Lower leg skin (tissue), 3 donors: ENCODE results near the gene GPC5.

Experiments
- CTCF ChIP-seq, 3 donors: fragments of 450-650 bp; IDR thresholded peaks; one replicate each; pipeline ENCODE4 v1.5.1; 2016; ENCODE audit warnings: antibody characterized with exemption in 3 of 3, mild to moderate bottlenecking in 3 of 3, moderate library complexity in 2 of 3
- POLR2A ChIP-seq, 2 donors: fragments of 450-650 bp; IDR thresholded peaks; one replicate each; pipeline ENCODE4 v1.6.1; 2016 to 2017; ENCODE audit warnings: antibody characterized with exemption in 2 of 2, mild to moderate bottlenecking in 1 of 2, moderate library complexity in 1 of 2

DNA sequence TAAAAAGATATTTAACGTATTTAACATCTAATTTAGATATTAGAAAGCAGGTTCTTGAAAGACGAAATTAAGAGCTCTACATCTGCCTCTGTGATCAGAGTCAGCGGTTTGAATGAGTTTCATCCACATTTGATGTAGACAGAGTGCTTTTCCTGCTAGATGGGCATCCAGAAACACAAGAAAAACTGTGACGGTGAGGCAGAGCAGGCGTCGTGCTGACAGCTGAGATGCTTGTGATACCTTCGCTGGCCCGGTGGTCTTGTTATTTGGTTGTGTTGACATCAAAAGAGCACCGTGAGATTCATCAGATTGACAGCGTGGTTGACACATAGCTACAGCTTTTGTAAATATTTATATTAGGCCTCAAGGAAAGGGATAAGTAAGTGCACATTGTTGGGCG, 399.1 kb downstream of the GPC5 start:
- TF ChIP-seq CTCF (IDR thresholded peaks at IDR 0.05): no peak
- TF ChIP-seq POLR2A (IDR thresholded peaks at IDR 0.05): no peak
